ENCODE measurements around the gene RASAL3. TPM values are rescaled to one million over a fixed set of nuclear protein-coding genes. Genes with fewer than 3 reads are reported as not detected.

Gene RASAL3
- total RNA-seq, 4 donors from 2014 or later = 2.5 to 3.9 (median 2.8) TPM

DNA sequence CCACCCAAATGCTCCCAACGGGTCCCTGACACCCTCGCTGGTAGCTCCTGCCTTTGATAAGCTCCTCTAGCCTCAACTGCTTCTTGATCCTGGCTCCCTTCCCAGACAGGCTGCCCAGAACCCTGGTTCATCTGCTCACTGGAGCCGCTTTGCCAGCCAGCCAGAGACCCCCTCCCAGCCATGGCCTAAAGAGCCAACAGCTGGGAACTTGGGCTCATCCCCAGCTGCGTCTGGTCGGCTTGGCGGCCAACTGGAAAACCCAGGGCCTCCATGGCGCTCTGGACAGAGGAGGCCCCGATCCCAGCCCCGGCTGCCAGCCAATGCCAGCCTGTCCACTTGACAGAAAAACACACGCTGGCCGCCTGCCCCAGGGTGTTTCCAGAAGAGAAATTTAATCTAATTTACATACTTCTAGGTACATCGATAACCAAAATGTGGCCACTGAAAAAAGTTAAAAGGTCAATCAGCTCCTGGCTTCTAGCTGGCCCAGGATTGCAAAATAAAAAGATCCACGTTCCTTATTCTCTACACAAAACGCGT lies 42.6 kb downstream of the RASAL3 start:
- no peak for DNase-seq (ENCODE audit: extremely low spot score)

DNA sequence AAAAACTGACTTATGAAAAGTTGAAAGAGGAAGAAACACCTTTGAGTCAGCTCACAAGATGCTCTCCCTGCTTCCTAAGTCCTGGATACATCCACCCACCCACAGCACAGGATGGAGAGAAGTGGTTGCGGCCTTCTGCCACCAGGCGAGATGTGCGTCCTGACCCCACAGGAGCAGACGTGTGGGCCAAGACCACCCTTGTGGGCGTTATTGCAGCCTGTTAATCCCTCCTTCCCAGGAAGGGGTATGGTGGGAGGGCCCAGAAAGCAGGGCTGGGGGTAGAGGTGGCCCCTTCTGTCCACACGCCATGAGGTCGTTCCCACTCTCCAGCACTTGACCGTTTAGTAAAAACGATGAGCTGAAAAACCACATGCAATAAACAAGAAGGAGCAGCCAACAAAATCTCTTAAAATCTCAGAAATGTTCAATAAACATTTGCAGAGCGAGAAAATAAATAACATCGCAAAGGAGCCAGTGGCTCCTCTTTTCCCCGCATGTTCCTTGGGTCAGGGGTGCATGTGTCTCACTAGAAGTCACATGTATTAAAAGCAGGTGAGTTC lies 43.1 kb downstream of the RASAL3 start:
- Histone ChIP-seq H3K27me3 (no peaks in the 10 kb centered on the region), H3K4me3 (no peak overlapping the region), H3K9me3 (peaks cover 0 to 6% (median 2%) of the 10 kb centered on the region in 4 donors), H3K4me1 (peaks cover 27 to 31% (median 28%) of the 10 kb centered on the region in 4 donors), H3K36me3 (peaks cover 34 to 47% (median 43%) of the 10 kb centered on the region in 4 donors), H3K27ac (replicated peaks in 1 of 4) (no peak overlapping the region)
- intact Hi-C loops (cut with DNase I) = no loop called here
- DNase-seq (ENCODE audit: extremely low spot score) = no peak
- no peak for TF ChIP-seq POLR2A (IDR thresholded peaks at IDR 0.05; ENCODE audit: low read depth)
- TF ChIP-seq EP300 (IDR thresholded peaks at IDR 0.05) = no peak
- no peak for TF ChIP-seq POLR2AphosphoS5 (IDR thresholded peaks at IDR 0.05)
- TF ChIP-seq, protein P1, sequence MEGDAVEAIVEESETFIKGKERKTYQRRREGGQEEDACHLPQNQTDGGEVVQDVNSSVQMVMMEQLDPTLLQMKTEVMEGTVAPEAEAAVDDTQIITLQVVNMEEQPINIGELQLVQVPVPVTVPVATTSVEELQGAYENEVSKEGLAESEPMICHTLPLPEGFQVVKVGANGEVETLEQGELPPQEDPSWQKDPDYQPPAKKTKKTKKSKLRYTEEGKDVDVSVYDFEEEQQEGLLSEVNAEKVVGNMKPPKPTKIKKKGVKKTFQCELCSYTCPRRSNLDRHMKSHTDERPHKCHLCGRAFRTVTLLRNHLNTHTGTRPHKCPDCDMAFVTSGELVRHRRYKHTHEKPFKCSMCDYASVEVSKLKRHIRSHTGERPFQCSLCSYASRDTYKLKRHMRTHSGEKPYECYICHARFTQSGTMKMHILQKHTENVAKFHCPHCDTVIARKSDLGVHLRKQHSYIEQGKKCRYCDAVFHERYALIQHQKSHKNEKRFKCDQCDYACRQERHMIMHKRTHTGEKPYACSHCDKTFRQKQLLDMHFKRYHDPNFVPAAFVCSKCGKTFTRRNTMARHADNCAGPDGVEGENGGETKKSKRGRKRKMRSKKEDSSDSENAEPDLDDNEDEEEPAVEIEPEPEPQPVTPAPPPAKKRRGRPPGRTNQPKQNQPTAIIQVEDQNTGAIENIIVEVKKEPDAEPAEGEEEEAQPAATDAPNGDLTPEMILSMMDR (IDR thresholded peaks at IDR 0.05) = no peak
- WGBS = 74% methylated on average over 12 of the region's 12 CpGs

More for the DNA sequence above, 42.6 kb downstream of the RASAL3 start:
- H3K27ac ChIP-seq (replicated peaks in 1 of 4) = peak overlapping the region in 2 of 4 donors; percentile 10 to 46
- H3K4me1 ChIP-seq = peaks cover 21 to 25% (median 22%) of the 10 kb centered on the region in 4 donors
- WGBS = 59% methylated on average over 9 of the region's 15 CpGs
- intact Hi-C loops (cut with DNase I) = no loop called here
- H3K9me3 ChIP-seq = peaks cover 0 to 6% (median 2%) of the 10 kb centered on the region in 4 donors
- peaks cover 35 to 52% (median 49%) of the 10 kb centered on the region in 4 donors for H3K36me3 ChIP-seq
- TF ChIP-seq EP300 (IDR thresholded peaks at IDR 0.05) (no peak), POLR2AphosphoS5 (IDR thresholded peaks at IDR 0.05) (no peak), POLR2A (IDR thresholded peaks at IDR 0.05; ENCODE audit: low read depth) (no peak)
- TF ChIP-seq, protein P1 (IDR thresholded peaks at IDR 0.05) = no peak
- no peak overlapping the region for H3K4me3 ChIP-seq
- no peaks in the 10 kb centered on the region for H3K27me3 ChIP-seq

DNA sequence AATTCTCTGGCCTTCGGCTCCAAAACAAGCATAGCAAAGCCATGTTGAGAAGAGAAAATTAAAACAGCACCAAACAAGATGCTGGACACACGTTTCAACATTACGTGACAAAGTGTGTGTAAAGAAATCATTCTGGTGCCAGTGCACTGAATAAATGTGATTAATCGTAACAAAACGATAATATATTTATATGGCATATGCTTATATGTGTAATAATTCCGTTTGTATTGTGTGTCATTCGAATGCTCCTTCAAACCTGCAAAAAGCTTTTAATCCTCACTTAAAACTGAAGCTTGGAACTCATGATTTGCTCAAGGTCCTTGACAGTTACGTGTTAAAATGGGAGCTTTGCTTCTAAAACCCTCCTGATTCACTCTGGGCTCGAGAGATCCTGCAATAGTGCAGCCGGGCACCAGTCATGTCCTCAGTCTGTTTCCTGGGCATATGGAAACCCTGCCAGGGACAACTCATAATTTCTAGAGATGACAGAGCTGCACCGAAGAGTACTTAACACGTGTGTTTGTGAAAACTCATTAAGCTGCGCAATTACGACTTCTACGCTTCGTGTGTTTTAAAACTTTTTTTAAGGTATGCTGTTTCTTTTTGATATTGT lies 44.8 kb downstream of the RASAL3 start:
- TF ChIP-seq POLR2AphosphoS5 (IDR thresholded peaks at IDR 0.05) = no peak
- no peak for TF ChIP-seq EP300 (IDR thresholded peaks at IDR 0.05)
- no peak for TF ChIP-seq POLR2A (IDR thresholded peaks at IDR 0.05; ENCODE audit: low read depth)
- TF ChIP-seq, protein P1 (IDR thresholded peaks at IDR 0.05) = no peak
- Histone ChIP-seq H3K9me3 (peaks cover 0 to 6% (median 2%) of the 10 kb centered on the region in 4 donors), H3K27me3 (no peaks in the 10 kb centered on the region), H3K27ac (replicated peaks in 1 of 4) (peak overlapping the region; percentile 63 to 95 (median 90)), H3K4me1 (peaks cover 34 to 46% (median 43%) of the 10 kb centered on the region in 4 donors), H3K4me3 (peak overlapping the region; percentile 93 to 97 (median 96)), H3K36me3 (peaks cover 25 to 36% (median 30%) of the 10 kb centered on the region in 4 donors)
- no peak for DNase-seq (ENCODE audit: extremely low spot score)
- intact Hi-C loops (cut with DNase I) = no loop called here
- 23% methylated on average over 16 of the region's 16 CpGs for WGBS

DNA sequence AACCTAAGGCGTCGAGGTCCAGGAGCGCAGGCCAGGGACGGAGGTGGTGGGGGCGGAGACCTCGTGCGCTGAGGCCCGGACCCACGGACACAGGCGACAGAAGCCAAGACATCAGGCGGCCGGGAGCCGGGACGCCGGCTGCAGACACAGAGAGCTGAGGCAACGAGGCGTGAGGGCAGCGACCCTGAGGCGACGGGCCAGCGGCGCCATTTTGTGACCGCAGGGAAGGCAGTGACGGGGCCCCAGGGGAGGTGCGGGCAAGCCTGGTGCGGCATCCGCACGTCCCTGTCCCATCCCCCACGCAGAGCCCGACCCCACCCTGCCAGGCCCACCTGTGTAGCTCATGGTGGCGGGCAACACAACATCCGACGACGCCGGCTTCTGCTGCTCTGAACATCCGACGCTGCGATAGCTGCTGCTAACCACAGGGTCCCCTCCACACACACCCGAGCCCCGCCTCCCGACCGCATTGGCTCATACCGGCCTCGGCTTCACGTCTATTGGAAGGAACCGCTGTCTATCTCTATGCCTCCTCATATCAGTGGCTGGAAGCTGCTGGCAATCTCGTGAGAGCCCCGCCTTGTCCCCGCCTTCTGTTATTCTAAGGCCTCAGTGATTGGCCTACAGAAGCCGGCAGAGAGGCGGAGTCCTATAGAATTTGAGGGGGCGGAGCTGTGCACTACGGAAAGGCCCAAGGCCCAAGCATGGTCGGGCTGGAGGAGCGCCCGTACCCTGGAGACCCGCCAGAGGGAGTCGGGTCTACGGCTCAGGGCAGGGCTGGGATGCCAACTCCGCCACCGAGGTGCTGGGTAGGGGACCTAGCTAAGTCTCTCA lies 45.5 kb downstream of the RASAL3 start, which contains the start of gene AKAP8L:
AKAP8L (minus strand) TSS at position 410 of the 834 bp plus-strand sequence; CDS start at position 345, 65 bp downstream.
- peak within 1 kb of the TSS; percentile 93 to 97 (median 96) for H3K4me3 ChIP-seq
- peak within 1 kb of the TSS; percentile 89 to 95 (median 91) for H3K27ac ChIP-seq (replicated peaks in 1 of 4)
- WGBS = 1% methylated on average over 15 of the region's 61 CpGs
- TF ChIP-seq POLR2AphosphoS5 (IDR thresholded peaks at IDR 0.05) (peak; percentile 90 to 98), POLR2A (IDR thresholded peaks at IDR 0.05; ENCODE audit: low read depth) (peak; percentile 91), EP300 (IDR thresholded peaks at IDR 0.05) (no peak)
- TF ChIP-seq, protein P1 (IDR thresholded peaks at IDR 0.05) = peak; percentile 25 to 61 (median 57)
- H3K36me3 ChIP-seq = peaks cover 18 to 29% (median 23%) of the 10 kb centered on the region in 4 donors
- intact Hi-C loops (cut with DNase I) = no loop called here
- H3K9me3 ChIP-seq = peaks cover 0 to 6% (median 2%) of the 10 kb centered on the region in 4 donors
- DNase-seq (ENCODE audit: extremely low spot score) = peak; percentile 100
- no peaks in the 10 kb centered on the region for H3K27me3 ChIP-seq
- H3K4me1 ChIP-seq = peaks cover 40 to 53% (median 50%) of the 10 kb centered on the region in 4 donors

Data from esophagus muscularis mucosa (tissue), 4 donors.